K562 (cell line): ENCODE measurements around the gene FCRLA. TPM values are rescaled to one million over a fixed set of nuclear protein-coding genes. Genes with fewer than 3 reads are reported as not detected.
A peak's percentile ranks its signal among the peaks of the same experiment; 100 is the strongest.

ENCODE experiments used
- ARHGAP35 ChIP-seq: fragments of 450-650 bp; IDR thresholded peaks from 2 replicates; pipeline ENCODE4 v1.6.1; 2018; ENCODE audit not compliant: partially characterized antibody
- EP300 ChIP-seq: IDR thresholded peaks from 2 replicates; pipeline ENCODE4 v1.6.1; 2012; ENCODE audit warnings: low read length, improper control_type of control experiment
- FOS ChIP-seq: IDR thresholded peaks from 3 replicates; pipeline ENCODE4 v1.6.1; 2011; ENCODE audit not compliant: insufficient read length; ENCODE audit errors: extremely low read depth
- FOXK1 ChIP-seq: sonication (generic); formaldehyde crosslinking; IDR thresholded peaks from 2 replicates; pipeline ENCODE4 v1.8.0; 2022; ENCODE audit warnings: missing genetic modification reagents, mild to moderate bottlenecking, borderline replicate concordance
- GATAD2A ChIP-seq: fragments of 450-650 bp; IDR thresholded peaks from 2 replicates; pipeline ENCODE4 v1.6.1; 2017
- HIVEP1 ChIP-seq: fragments of 250-450 bp; sonication (Bioruptor Pico); IDR thresholded peaks from 2 replicates; pipeline ENCODE4 v1.4.0; 2020; ENCODE audit warnings: mild to moderate bottlenecking
- HMGN3 ChIP-seq: IDR thresholded peaks from 2 replicates; pipeline ENCODE4 v1.6.1; 2011; ENCODE audit warnings: borderline replicate concordance, low read depth, mild to moderate bottlenecking, mixed read lengths, low read length; ENCODE audit not compliant: insufficient read length; ENCODE audit errors: extremely low read depth
- KAT7 ChIP-seq: sonication (generic); formaldehyde crosslinking; IDR thresholded peaks from 2 replicates; pipeline ENCODE4 v1.8.0; 2022; ENCODE audit warnings: missing genetic modification reagents, mild to moderate bottlenecking, borderline replicate concordance
- MECOM ChIP-seq: fragments of 250-450 bp; sonication (Bioruptor Pico); IDR thresholded peaks from 2 replicates; pipeline ENCODE4 v1.8.0; 2022; ENCODE audit warnings: inconsistent platforms
- MEIS2 ChIP-seq: fragments of 450-650 bp; IDR thresholded peaks from 2 replicates; pipeline ENCODE4 v1.6.1; 2014; ENCODE audit warnings: mild to moderate bottlenecking; ENCODE audit not compliant: partially characterized antibody
- NCOR1 ChIP-seq: fragments of 450-650 bp; IDR thresholded peaks from 2 replicates; pipeline ENCODE4 v1.6.1; 2016; ENCODE audit warnings: mild to moderate bottlenecking, moderate library complexity
- POLR2A ChIP-seq: fragments of 450-650 bp; conservative IDR thresholded peaks from 2 replicates; pipeline ENCODE4 v1.6.1; 2016
- PYGO2 ChIP-seq: fragments of 450-650 bp; IDR thresholded peaks from 2 replicates; pipeline ENCODE4 v1.6.1; 2016; ENCODE audit warnings: mild to moderate bottlenecking, missing genetic modification characterization, moderate library complexity, missing compliant biosample characterization
- RBM22 ChIP-seq: fragments of 200-400 bp; formaldehyde crosslinking; IDR thresholded peaks from 2 replicates; pipeline ENCODE4 v1.6.1; 2018; ENCODE audit warnings: low read length, low read depth; ENCODE audit not compliant: poor library complexity, severe bottlenecking
- SMAD1 ChIP-seq: fragments of 150-350 bp; IDR thresholded peaks from 2 replicates; pipeline ENCODE4 v1.6.1; 2014; ENCODE audit warnings: low read length, low read depth; ENCODE audit not compliant: partially characterized antibody
- ZNF175 ChIP-seq: fragments of 200-800 bp; sonication (Bioruptor generic); IDR thresholded peaks from 2 replicates; pipeline ENCODE4 v1.6.1; 2016; ENCODE audit warnings: low read depth, mild to moderate bottlenecking, missing genetic modification characterization, missing compliant biosample characterization
- ZNF324 ChIP-seq: fragments of 250-450 bp; sonication (Bioruptor Pico); IDR thresholded peaks from 2 replicates; pipeline ENCODE4 v1.4.0; 2020; ENCODE audit warnings: mild to moderate bottlenecking
- ZNF408 ChIP-seq: fragments of 250-450 bp; sonication (Bioruptor Pico); IDR thresholded peaks from 2 replicates; pipeline ENCODE4 v1.4.0; 2020; ENCODE audit warnings: low read depth, mild to moderate bottlenecking, moderate library complexity
- polyA plus RNA-seq, 8 experiments: library from polyadenylated mRNA; depleted of rRNA in 4 of 8; stranded (reverse) in 5 of 8; unstranded in 3 of 8; fragments of >200 nt; fragmentation: Nextera tagmentation in 2 of 8; fragmentation: Illumina TruSeq in 1 of 8; extraction: Ambion mirVana in 2 of 8; extraction: Trizol in 1 of 8; gene quantifications; 2 replicates each; pipeline versions ENCODE4 v1.2.1 to v1.2.3, GENCODE V29; 2011 to 2014; ENCODE audit warnings: inconsistent platforms in 1 of 8, missing spikeins in 1 of 8
- total RNA-seq, 7 experiments: library from RNA; depleted of rRNA in 6 of 7; stranded (reverse); fragments of >200 nt in 6 of 7; fragmentation: Illumina TruSeq in 2 of 7; extraction: Trizol in 2 of 7; gene quantifications; 2 replicates each; pipeline versions ENCODE4 v1.2.1 to v1.2.3, GENCODE V29; 2011 to 2021; ENCODE audit warnings: low replicate concordance in 1 of 7
- TF ChIP-seq, protein P1 (sequence below): fragments of 450-650 bp; IDR thresholded peaks from 2 replicates; pipeline ENCODE4 v1.6.1; 2016; ENCODE audit warnings: low read depth, mild to moderate bottlenecking, moderate library complexity
- TF ChIP-seq, protein P2 (sequence below): fragments of 450-650 bp; IDR thresholded peaks from 2 replicates; pipeline ENCODE4 v1.6.1; 2018; ENCODE audit not compliant: partially characterized antibody
- TF ChIP-seq, protein P3 (sequence below), 3 experiments: fragments of 200-800 bp in 1 of 3; fragments of 250-450 bp in 1 of 3; fragments of 450-650 bp in 1 of 3; sonication (Bioruptor Pico) in 1 of 3; sonication (Bioruptor generic) in 1 of 3; formaldehyde crosslinking in 1 of 3; IDR thresholded peaks; 2 replicates each; pipeline versions ENCODE4 v1.6.1 to v1.8.0; 2016 to 2022; ENCODE audit warnings: mild to moderate bottlenecking in 2 of 3, missing genetic modification characterization in 2 of 3, missing compliant biosample characterization in 1 of 3, moderate library complexity in 1 of 3

The FCRLA gene
- total and polyA plus RNA-seq, 9 of the 15 experiments (the other 6 are each of a cell fraction or from before 2014, with no cell fraction given): 0.09 to 0.84 (median 0.44) TPM

DNA sequence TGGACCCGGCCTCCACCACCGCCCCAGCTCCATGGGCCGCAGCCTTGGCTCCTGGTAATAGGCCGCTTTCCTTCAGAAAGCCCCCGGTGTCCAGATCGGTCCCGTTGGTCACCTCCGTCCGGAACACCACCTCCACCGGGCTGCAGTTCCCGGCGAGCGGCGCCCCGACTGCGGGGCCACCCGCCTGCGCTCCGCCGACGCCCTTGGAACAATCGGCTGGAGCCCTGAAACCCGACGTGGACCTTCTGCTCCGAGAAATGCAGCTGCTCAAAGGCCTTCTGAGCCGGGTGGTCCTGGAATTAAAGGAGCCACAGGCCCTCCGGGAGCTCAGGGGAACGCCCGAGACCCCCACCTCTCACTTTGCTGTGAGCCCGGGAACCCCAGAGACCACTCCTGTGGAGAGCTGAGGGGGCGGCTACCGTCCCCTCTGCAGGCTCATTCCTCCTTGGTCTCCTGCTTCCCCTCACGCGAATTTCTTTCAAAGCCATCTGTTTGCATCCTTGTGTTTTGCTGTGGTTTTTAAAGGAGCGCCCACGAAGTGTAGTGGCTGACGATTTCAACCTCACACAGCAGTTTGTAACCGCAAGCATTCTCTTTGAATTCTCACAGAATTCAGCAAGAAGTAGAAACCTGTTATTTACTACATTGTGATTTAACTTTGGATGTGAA is 20.4 kb downstream of the FCRLA start (continued):
- TF ChIP-seq RBM22 (peak; percentile 39), KAT7 (CRISPR knock-in tag) (peak; percentile 2; the same call in 1 of the 2 replicates), FOS (no peak), MECOM (CRISPR knock-in tag) (no peak), NCOR1 (no peak), FOXK1 (no peak), HIVEP1 (CRISPR knock-in tag) (no peak), GATAD2A (no peak), EP300 (no peak), ARHGAP35 (no peak), SMAD1 (peak; percentile 13), ZNF175 (CRISPR knock-in tag) (no peak), PYGO2 (tag) (no peak), ZNF408 (CRISPR knock-in tag) (no peak), POLR2A (peak; percentile 85), MEIS2 (no peak), ZNF324 (CRISPR knock-in tag) (no peak), HMGN3 (peak; percentile 8)
- TF ChIP-seq, protein P1, sequence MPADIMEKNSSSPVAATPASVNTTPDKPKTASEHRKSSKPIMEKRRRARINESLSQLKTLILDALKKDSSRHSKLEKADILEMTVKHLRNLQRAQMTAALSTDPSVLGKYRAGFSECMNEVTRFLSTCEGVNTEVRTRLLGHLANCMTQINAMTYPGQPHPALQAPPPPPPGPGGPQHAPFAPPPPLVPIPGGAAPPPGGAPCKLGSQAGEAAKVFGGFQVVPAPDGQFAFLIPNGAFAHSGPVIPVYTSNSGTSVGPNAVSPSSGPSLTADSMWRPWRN: no peak
- TF ChIP-seq, protein P2, sequence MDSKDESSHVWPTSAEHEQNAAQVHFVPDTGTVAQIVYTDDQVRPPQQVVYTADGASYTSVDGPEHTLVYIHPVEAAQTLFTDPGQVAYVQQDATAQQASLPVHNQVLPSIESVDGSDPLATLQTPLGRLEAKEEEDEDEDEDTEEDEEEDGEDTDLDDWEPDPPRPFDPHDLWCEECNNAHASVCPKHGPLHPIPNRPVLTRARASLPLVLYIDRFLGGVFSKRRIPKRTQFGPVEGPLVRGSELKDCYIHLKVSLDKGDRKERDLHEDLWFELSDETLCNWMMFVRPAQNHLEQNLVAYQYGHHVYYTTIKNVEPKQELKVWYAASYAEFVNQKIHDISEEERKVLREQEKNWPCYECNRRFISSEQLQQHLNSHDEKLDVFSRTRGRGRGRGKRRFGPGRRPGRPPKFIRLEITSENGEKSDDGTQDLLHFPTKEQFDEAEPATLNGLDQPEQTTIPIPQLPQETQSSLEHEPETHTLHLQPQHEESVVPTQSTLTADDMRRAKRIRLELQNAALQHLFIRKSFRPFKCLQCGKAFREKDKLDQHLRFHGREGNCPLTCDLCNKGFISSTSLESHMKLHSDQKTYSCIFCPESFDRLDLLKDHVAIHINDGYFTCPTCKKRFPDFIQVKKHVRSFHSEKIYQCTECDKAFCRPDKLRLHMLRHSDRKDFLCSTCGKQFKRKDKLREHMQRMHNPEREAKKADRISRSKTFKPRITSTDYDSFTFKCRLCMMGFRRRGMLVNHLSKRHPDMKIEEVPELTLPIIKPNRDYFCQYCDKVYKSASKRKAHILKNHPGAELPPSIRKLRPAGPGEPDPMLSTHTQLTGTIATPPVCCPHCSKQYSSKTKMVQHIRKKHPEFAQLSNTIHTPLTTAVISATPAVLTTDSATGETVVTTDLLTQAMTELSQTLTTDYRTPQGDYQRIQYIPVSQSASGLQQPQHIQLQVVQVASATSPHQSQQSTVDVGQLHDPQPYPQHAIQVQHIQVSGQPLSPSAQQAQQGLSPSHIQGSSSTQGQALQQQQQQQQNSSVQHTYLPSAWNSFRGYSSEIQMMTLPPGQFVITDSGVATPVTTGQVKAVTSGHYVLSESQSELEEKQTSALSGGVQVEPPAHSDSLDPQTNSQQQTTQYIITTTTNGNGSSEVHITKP: peak; percentile 45
- TF ChIP-seq, protein P3, sequence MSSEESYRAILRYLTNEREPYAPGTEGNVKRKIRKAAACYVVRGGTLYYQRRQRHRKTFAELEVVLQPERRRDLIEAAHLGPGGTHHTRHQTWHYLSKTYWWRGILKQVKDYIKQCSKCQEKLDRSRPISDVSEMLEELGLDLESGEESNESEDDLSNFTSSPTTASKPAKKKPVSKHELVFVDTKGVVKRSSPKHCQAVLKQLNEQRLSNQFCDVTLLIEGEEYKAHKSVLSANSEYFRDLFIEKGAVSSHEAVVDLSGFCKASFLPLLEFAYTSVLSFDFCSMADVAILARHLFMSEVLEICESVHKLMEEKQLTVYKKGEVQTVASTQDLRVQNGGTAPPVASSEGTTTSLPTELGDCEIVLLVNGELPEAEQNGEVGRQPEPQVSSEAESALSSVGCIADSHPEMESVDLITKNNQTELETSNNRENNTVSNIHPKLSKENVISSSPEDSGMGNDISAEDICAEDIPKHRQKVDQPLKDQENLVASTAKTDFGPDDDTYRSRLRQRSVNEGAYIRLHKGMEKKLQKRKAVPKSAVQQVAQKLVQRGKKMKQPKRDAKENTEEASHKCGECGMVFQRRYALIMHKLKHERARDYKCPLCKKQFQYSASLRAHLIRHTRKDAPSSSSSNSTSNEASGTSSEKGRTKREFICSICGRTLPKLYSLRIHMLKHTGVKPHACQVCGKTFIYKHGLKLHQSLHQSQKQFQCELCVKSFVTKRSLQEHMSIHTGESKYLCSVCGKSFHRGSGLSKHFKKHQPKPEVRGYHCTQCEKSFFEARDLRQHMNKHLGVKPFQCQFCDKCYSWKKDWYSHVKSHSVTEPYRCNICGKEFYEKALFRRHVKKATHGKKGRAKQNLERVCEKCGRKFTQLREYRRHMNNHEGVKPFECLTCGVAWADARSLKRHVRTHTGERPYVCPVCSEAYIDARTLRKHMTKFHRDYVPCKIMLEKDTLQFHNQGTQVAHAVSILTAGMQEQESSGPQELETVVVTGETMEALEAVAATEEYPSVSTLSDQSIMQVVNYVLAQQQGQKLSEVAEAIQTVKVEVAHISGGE (CRISPR knock-in tag; IDR thresholded peaks at IDR 0.05): no peak; a peak in 1 of 6 replicates
